UCSD-AML1 (cell line): ENCODE measurements around the gene IL6R.

Experiments used
- DNase-seq: peaks from one replicate; lab custom pipeline; 2025; ENCODE audit not compliant: unreplicated experiment; lab: John Stamatoyannopoulos, UW

Gene IL6R

GRCh38 chr1:154446789-154447188 is 41.6 kb downstream of the IL6R start:
- no peak for DNase-seq

- no peak for DNase-seq
These were observed 43.2 kb downstream of the IL6R start for GRCh38 chr1:154448331-154448811.

GRCh38 chr1:154453161-154453560 is 48.0 kb downstream of the IL6R start:
- DNase-seq = no peak

GRCh38 chr1:154453574-154454352 is 48.6 kb downstream of the IL6R start:
- DNase-seq = no peak

- DNase-seq = no peak
These were observed 49.4 kb downstream of the IL6R start for GRCh38 chr1:154454386-154455120.

GRCh38 chr1:154456631-154457030 is 51.5 kb downstream of the IL6R start:
- DNase-seq = no peak

- no peak for DNase-seq
These were observed 53.9 kb downstream of the IL6R start for GRCh38 chr1:154459080-154459479.

GRCh38 chr1:154460695-154461260 is 55.6 kb downstream of the IL6R start:
- DNase-seq = no peak

- DNase-seq = peak; percentile 79
These were observed 58.4 kb downstream of the IL6R start for GRCh38 chr1:154463512-154463990.

GRCh38 chr1:154465621-154466195 is 60.6 kb downstream of the IL6R start:
- no peak for DNase-seq

GRCh38 chr1:154466206-154466605 is 61.1 kb downstream of the IL6R start:
- DNase-seq = no peak

GRCh38 chr1:154466921-154467417 is 61.8 kb downstream of the IL6R start:
- no peak for DNase-seq

- no peak for DNase-seq
These were observed 62.4 kb downstream of the IL6R start for GRCh38 chr1:154467434-154468102.

GRCh38 chr1:154468535-154469250 is 63.5 kb downstream of the IL6R start:
- no peak for DNase-seq

GRCh38 chr1:154469844-154470560 is 64.9 kb downstream of the IL6R start:
- DNase-seq = no peak

GRCh38 chr1:154471304-154471703 is 66.2 kb downstream of the IL6R start:
- DNase-seq = no peak

- no peak for DNase-seq
These were observed 69.7 kb downstream of the IL6R start for GRCh38 chr1:154474802-154475201.

GRCh38 chr1:154476791-154477190 is 71.6 kb downstream of the IL6R start:
- no peak for DNase-seq

- no peak for DNase-seq
These were observed 72.9 kb downstream of the IL6R start for GRCh38 chr1:154478013-154478412.
